ENCODE results near the gene MOB3B.

MOB3B gene

DNA sequence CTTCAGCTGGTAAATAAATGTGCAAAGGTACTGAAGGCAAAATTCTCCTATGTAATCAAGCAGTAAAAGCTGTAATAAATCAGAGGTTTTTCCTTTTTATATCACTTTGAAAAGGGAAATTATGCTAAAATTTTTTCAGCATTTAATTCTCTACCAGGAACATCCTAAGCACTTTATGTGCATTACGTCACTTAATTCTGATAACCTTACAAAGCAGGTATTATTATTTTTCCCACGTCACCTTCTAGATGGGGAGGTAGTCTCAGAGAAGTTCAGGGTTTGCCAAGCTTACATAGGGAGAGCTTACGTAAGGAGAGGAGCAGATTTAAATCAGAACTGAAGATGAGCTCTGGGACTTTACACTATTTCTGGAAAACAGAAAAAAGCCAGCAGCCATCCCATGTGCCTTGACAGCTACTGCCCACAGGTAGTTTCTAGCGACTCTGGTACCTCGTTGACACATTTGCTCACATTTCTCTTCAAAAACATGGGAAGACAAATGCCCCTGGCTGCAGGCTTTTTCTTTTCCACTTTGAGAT is 84.5 kb downstream of the MOB3B start:
- no peak for DNase-seq (ENCODE audit: low spot score)

- DNase-seq (ENCODE audit: low spot score) = no peak
Observed at GRCh38 chr9:27442464-27442863, 87.2 kb downstream of the MOB3B start.

DNA sequence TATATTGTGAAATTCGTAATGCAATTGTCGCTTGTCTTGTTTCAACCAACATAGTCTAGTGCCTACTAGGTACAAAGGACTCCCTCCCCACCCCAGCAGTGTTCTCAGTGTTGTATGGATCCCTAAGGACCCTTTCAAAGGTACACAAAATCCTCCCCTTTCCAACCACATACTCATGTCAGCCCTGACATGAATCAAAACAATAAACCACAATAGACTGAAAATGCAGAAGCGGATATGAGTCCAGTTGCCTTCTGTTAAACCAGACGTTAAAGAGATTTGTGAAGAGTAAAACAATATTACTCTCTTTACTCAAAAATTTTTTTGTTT is 87.9 kb downstream of the MOB3B start:
- DNase-seq (ENCODE audit: low spot score) = no peak

DNA sequence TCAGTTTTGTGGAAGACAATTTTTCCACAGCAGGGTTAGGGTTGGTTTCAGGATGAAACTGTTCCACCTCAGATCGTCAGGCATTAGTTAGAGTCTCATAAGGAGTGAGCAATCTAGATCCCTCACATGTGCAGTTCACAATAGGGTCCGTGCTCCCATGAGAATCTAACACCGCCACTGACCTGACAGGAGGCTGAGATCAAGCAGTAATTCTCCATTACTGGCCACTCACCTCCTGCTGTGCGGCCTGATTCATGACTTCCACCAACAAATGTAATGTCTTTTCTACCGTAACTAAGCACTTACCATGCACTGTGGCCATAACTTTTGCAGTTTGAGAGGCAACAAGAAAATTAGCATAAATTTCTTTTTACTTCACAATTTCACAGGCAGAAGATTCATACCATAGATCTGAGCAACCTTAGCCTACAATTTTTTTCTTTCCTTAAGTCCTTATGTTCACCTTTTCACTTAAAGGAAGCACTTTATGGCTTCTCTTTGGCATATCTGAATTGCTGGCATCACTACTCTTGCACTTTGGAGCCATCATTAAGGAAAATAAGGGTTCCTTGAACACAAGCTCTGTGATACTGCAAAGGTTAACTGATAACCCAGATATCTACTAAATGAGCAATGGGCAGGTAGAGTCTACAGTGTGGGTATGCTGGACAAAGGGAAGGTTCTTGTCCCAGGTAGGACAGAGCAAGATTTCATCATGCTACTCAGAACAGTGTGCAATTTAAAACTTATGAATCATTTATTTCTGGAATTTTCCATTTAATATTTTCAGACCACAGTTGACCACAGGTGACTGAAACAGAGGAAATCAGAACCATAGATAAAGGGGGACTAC is 88.5 kb downstream of the MOB3B start:
- DNase-seq (ENCODE audit: low spot score) = no peak

- DNase-seq (ENCODE audit: low spot score) = no peak
Observed at GRCh38 chr9:27438522-27438921, 91.1 kb downstream of the MOB3B start.

DNA sequence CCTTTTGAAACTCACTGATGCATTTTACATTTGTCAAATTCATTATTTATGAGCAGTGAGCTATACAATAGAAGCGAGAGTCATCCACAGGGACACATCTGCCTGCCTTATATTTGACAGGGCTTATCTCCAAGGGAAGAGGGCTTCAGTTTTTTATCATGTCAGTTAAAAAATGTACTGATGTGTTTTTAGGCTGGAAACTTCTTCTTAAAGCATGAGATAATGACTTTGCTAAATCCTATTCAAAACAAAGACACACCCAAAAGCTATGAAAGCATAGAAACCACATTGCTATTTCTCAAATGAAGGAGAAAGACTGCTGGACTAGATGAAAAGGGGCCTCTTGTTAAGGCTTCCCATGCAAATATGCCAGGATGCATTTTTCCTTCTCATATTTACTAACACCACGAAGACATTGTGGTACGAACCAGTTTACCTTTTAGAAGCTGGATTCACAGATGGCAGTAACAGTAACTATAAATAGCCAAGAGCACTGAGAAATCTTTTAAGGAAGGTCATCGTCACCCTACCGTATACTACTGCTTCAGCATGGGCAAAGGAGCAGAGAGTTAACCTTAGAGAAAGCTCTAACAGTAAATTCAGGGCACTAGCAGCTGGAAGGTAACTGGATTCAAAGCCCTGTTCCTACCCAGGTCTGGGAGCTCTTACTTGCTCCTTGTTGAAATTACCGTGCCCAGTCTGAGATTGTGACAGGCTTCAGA is 91.8 kb downstream of the MOB3B start:
- DNase-seq (ENCODE audit: low spot score) = peak; percentile 20

DNA sequence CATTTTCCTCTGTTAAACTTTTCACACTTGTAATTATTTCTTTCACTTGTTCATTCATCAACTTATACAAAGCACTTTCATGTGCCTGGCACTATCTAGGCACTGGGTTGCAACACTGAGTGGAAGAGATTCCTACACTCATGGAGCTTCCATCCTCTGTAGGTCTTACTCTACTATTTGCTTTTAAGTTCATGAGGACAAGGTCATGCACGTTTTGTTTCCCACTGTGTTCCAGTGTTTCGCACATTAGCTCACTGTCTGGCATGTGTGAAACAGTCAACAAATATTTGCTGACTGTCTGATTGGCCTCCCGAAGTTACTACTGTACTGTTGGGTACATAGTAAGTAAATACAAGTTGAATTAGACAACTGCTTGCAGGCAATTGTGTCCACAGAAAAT is 93.4 kb downstream of the MOB3B start:
- no peak for DNase-seq (ENCODE audit: low spot score)

DNA sequence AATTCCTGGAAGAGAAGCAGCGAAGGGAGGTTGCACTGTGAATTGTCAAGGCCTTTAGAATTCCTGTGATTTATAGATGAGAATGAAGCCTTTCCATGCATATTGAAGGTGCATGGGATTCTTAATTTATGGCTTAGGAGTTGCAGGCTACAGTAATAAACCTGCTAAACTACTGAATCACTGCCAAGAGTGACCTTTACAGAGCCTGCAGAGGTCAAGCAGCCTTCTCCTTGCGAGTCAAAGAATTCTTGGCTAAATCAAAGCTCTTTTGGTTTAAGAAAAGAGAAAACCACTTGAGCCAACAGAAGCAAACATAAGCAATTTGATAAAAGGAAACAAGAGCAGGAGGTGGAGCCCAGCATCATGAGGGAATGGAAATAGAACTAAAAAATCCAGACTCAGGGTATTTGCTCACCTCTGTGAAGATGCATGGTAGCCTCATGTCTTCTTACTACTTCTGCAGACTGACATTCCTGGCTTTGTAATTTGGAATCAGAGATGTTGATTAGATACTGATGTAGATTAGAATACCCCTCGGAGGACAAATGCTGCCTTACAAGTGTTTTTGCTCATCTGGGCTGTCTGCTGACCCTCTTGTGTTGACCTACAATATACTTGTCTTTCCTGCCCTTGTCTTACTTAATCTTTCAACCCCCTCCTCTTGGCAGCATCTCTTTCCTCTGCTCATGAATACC is 95.8 kb downstream of the MOB3B start:
- no peak for DNase-seq (ENCODE audit: low spot score)

GRCh38 chr9:27432308-27432707 is 97.3 kb downstream of the MOB3B start:
- DNase-seq (ENCODE audit: low spot score) = no peak

- DNase-seq (ENCODE audit: low spot score) = no peak
Observed at GRCh38 chr9:27431543-27432147, 98.0 kb downstream of the MOB3B start.

DNA sequence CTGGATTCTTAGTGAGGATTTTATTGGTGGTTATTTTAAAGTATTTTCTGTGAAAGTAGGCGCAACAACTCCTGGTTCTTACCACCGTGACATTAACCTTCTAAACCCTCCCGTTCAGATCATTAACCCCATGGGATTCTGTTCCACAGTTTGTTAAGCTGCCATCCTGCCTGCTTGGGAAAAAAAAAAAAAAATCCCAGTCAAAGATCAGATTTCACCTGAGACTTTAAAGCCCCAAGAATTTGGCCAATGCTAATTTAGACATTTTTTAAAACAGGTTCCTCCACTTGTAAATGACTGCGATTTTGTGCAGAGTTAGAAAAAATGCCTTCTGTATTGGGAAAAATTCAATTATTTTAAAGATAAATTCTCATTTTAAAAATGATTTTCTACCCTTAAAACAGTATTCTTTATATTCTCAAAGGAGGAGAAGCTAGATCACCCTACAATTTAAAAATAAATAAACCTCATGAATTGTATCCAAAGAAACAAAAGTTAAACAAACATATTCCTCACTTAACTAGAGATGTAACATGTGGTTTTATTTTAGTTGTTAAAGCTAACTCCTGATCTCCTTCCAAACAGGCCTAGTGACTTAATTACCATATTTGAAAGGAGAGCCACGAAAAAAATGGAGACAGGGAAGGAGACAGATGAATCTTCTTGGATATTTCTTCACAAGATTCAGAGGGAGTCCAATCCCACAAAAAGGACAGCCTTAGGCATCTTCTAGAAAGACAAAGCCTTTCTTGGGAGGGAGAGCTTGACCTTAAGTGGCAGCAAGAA is 98.7 kb downstream of the MOB3B start:
- no peak for DNase-seq (ENCODE audit: low spot score)

GRCh38 chr9:27429917-27430316 is 99.7 kb downstream of the MOB3B start:
- no peak for DNase-seq (ENCODE audit: low spot score)

- DNase-seq (ENCODE audit: low spot score) = no peak
Observed at GRCh38 chr9:27429436-27429835, 100.2 kb downstream of the MOB3B start.

DNA sequence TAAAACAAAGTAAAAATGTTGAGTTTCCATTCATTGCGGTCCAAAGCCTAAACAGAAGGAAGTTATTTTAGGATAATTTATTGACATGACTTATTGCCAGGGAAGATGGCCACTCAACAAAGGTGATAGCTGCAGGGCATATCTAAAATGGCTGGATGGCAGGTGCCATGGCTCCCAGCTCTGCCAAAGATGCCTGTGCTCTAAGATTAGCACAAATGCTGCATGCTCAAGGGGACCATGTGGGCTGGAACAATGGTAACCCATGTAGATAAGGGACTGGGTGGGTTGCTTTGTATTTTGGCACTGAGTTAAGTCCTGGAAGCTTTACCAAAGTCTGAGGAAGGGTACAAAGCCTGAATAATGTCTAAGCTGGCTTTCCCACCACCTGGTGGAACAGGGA is 101.1 kb downstream of the MOB3B start:
- DNase-seq (ENCODE audit: low spot score) = no peak

GRCh38 chr9:27427272-27427643 is 102.4 kb downstream of the MOB3B start:
- DNase-seq (ENCODE audit: low spot score) = peak; percentile 39

- no peak for DNase-seq (ENCODE audit: low spot score)
Observed at GRCh38 chr9:27426511-27427271, 102.9 kb downstream of the MOB3B start.

GRCh38 chr9:27425827-27426510 is 103.6 kb downstream of the MOB3B start:
- no peak for DNase-seq (ENCODE audit: low spot score)

GRCh38 chr9:27423915-27424710 is 105.5 kb downstream of the MOB3B start:
- DNase-seq (ENCODE audit: low spot score) = no peak

- no peak for DNase-seq (ENCODE audit: low spot score)
Observed at GRCh38 chr9:27422279-27422834, 107.3 kb downstream of the MOB3B start.
